NB4 (cell line): ENCODE data around the gene CPEB2.
A peak's percentile ranks its signal among the peaks of the same experiment; 100 is the strongest.

Experiments used
- DNase-seq: peaks from one replicate; pipeline ENCODE4 v3.0.0; 2010; ENCODE audit warnings: low read depth
- H3K4me3 ChIP-seq: one replicate; pipeline ENCODE4 v1.5.1; 2011; ENCODE audit warnings: mild to moderate bottlenecking, low read depth, low read length, moderate library complexity
- MYC ChIP-seq: IDR thresholded peaks from 2 replicates; pipeline ENCODE4 v1.6.1; 2011; ENCODE audit warnings: low read depth, low read length
- POLR2A ChIP-seq: IDR thresholded peaks from 2 replicates; pipeline ENCODE4 v1.6.1; 2011; ENCODE audit warnings: mild to moderate bottlenecking; ENCODE audit not compliant: insufficient read length; ENCODE audit errors: extremely low read depth
- TF ChIP-seq, protein P1 (sequence below): IDR thresholded peaks from 2 replicates; pipeline ENCODE4 v1.6.1; 2011; ENCODE audit warnings: low read depth, low read length
- TF ChIP-seq, protein P2 (sequence below): IDR thresholded peaks from one replicate; pipeline ENCODE4 v1.5.1; 2012; ENCODE audit warnings: low read depth, low read length

CPEB2 gene

DNA sequence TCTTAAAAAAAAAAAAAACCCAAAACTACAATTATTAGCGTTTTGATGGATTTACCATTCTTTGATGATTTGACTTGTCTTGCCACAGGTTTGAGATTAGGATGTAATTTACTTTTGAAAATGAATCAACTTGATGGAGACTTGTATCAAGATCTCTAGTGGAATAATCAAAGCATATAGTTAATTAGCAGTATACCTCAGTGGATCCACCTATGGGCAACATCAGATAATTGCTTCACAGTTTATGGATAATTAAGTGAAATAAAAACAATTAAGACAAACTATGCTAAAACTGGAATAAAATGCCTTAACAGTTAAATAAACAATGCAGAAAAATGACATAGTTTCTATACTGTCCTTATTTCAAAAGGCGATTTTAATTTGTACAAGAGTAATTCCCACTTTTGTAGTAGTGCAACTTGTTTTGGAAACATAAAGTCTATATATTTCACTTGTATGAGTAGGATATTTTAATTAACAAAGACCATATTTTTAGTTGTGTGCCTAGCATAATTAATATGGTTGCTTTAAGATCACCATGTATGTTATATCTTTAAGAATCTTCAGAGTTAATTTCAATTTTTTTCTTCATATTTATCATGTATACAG lies 4.2 kb downstream of the CPEB2 start:
- peak; percentile 42 for DNase-seq
- H3K4me3 ChIP-seq = no peak overlapping the region

DNA sequence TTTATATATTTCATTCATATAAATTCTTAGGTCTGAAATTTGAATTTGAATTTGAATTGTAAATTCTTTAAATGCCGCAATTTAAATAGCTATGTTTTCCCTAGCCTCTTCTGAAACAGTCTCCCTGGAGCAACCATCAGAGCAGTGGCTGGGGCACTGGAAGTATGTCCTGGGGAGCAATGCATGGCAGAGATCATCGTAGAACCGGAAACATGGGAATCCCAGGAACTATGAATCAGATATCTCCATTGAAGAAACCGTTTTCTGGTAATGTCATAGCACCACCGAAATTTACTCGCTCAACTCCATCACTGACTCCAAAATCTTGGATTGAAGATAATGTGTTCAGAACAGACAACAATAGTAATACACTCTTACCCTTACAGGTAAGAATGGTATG lies 4.9 kb downstream of the CPEB2 start:
- TF ChIP-seq, protein P1, sequence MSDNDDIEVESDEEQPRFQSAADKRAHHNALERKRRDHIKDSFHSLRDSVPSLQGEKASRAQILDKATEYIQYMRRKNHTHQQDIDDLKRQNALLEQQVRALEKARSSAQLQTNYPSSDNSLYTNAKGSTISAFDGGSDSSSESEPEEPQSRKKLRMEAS = no peak
- TF ChIP-seq MYC (no peak), POLR2A (no peak)
- TF ChIP-seq, protein P2, sequence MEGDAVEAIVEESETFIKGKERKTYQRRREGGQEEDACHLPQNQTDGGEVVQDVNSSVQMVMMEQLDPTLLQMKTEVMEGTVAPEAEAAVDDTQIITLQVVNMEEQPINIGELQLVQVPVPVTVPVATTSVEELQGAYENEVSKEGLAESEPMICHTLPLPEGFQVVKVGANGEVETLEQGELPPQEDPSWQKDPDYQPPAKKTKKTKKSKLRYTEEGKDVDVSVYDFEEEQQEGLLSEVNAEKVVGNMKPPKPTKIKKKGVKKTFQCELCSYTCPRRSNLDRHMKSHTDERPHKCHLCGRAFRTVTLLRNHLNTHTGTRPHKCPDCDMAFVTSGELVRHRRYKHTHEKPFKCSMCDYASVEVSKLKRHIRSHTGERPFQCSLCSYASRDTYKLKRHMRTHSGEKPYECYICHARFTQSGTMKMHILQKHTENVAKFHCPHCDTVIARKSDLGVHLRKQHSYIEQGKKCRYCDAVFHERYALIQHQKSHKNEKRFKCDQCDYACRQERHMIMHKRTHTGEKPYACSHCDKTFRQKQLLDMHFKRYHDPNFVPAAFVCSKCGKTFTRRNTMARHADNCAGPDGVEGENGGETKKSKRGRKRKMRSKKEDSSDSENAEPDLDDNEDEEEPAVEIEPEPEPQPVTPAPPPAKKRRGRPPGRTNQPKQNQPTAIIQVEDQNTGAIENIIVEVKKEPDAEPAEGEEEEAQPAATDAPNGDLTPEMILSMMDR = no peak
- no peak for DNase-seq
- no peak overlapping the region for H3K4me3 ChIP-seq

More for the DNA sequence above, 4.2 kb downstream of the CPEB2 start:
- no peak for TF ChIP-seq POLR2A
- no peak for TF ChIP-seq MYC
- TF ChIP-seq, protein P2 = no peak
- TF ChIP-seq, protein P1 = no peak

DNA sequence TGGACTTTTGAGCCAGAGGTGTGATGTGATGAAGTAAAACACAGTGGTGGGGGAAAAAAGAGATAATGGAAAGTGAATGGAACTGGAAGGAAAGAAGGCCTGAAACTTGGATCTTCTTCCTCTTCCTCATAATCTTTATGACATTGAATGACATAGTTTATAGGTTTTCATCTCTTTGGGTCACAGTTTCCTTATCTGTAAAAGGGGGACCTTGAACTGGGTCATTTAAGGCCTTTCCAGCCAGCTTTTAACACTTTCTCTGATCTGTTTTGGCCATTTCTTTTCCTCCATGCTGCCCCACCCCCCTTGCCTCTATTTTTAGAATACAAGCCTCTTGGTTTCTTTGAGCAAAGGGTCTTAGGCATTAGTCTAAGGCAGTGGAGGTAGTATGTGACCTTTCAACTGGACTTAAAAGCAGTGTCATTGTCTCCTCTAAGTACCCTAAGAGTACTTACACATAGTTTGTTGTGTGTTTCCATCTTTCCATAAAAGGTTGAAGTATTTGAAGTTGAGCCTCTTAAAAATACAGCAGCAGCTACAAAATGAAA lies 7.8 kb downstream of the CPEB2 start:
- TF ChIP-seq, protein P1 = no peak
- TF ChIP-seq, protein P2 = no peak
- TF ChIP-seq MYC (no peak), POLR2A (no peak)
- no peak overlapping the region for H3K4me3 ChIP-seq

DNA sequence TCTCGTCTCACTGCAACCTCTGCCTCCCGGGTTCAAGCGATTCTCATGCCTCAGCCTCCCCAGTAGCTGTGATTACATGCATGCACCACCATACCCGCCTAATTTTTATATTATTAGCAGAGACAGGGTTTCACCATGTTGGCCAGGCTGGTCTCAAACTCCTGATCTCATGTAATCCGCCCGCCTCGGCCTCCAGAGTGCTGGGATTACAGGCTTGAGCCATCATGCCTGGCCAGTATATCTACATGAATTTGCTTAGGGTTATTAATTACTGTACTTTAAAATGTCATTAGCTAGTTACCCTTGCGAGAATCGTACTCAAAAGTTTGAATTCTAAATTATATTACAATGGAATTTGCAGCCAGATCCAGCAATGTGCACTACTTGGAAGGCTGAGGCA lies 8.9 kb downstream of the CPEB2 start:
- DNase-seq = no peak
- TF ChIP-seq, protein P1 = no peak
- TF ChIP-seq, protein P2 = no peak
- TF ChIP-seq MYC (no peak), POLR2A (no peak)
- H3K4me3 ChIP-seq = no peak overlapping the region

More for the DNA sequence above, 7.8 kb downstream of the CPEB2 start:
- no peak for DNase-seq

DNA sequence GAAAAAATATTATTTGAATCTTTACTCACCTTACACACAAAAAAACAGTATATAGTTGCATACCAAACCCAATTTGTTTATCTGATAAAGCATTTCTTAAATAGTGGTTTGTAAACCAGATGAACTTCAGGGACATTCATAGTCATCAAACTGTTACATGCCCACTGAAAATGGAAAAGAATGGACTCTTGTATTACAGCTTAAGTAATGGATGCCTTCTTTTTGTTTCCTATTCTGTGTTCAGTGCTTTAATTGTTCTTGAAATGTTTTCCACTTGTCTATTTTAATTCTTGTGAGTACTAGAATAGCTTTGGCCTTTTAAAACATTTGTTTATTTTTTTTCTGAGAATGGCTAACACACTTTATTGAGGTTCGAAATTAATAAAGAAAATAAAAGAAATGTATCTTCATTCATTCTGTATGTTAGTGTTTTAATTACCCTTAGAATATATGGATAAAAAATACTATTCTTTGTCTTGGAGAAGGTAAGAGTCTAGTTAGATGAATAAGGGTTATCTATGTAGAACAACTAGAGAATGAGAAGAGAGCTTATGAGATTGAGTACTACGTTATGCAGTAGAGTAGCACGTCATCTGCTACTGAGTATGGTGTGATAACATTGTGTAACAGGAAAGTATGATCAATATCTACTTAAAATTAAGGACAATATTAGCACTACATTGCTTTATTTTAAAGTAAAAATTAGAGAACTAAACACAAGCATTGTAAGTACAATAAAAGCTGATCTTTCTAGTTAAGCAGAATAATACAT lies 9.9 kb downstream of the CPEB2 start:
- TF ChIP-seq, protein P1 = no peak
- no peak for TF ChIP-seq POLR2A
- TF ChIP-seq, protein P2 = no peak
- TF ChIP-seq MYC = no peak
- DNase-seq = no peak
- H3K4me3 ChIP-seq = no peak overlapping the region
